Peyer's patch (tissue), 4 donors: ENCODE measurements around the gene TMEM132D.

Source experiments
- POLR2A ChIP-seq, 2 donors: fragments of 450-650 bp; IDR thresholded peaks; one replicate each; pipeline ENCODE4 v1.5.1; 2017; ENCODE audit warnings: antibody characterized with exemption in 2 of 2, mild to moderate bottlenecking in 2 of 2, moderate library complexity in 2 of 2
- TF ChIP-seq, protein P1 (sequence below), 6 experiments: fragments of 450-650 bp in 4 of 6; fragments of 200-600 bp in 2 of 6; sonication (generic) in 1 of 6; IDR thresholded peaks; one replicate each; pipeline ENCODE4 v1.5.1; 2017 to 2019; ENCODE audit warnings: antibody characterized with exemption in 6 of 6, mild to moderate bottlenecking in 3 of 6, moderate library complexity in 1 of 6

DNA sequence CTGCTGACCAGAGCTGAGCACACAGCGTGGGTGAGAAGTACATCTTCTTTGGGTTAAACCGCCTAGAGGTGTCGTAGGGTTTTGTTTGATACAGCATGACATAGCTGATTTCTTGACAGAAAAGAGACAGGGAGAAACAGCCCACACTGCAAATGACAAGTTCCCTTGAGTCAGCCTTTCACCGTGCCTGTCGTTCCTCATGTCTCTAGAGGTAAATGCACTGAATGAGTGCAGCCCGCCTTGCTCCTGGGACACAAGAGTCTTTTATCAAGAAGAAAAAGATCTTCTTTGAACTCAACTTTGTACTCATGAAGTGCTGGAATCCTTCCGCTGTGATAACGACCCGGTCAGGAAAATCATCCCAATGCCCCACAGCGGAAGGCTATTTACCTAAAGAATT lies 77.6 kb downstream of the TMEM132D start:
- TF ChIP-seq, protein P1, sequence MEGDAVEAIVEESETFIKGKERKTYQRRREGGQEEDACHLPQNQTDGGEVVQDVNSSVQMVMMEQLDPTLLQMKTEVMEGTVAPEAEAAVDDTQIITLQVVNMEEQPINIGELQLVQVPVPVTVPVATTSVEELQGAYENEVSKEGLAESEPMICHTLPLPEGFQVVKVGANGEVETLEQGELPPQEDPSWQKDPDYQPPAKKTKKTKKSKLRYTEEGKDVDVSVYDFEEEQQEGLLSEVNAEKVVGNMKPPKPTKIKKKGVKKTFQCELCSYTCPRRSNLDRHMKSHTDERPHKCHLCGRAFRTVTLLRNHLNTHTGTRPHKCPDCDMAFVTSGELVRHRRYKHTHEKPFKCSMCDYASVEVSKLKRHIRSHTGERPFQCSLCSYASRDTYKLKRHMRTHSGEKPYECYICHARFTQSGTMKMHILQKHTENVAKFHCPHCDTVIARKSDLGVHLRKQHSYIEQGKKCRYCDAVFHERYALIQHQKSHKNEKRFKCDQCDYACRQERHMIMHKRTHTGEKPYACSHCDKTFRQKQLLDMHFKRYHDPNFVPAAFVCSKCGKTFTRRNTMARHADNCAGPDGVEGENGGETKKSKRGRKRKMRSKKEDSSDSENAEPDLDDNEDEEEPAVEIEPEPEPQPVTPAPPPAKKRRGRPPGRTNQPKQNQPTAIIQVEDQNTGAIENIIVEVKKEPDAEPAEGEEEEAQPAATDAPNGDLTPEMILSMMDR (IDR thresholded peaks at IDR 0.05) = no peak
- no peak for TF ChIP-seq POLR2A (IDR thresholded peaks at IDR 0.05)
